Amygdala (tissue), 56 donors: Measurements from ENCODE around the gene GPR142.

Experiments
- DNase-seq, 56 donors: peaks; one replicate each; lab custom pipeline; 2025; lab: John Stamatoyannopoulos, UW

Gene GPR142

DNA sequence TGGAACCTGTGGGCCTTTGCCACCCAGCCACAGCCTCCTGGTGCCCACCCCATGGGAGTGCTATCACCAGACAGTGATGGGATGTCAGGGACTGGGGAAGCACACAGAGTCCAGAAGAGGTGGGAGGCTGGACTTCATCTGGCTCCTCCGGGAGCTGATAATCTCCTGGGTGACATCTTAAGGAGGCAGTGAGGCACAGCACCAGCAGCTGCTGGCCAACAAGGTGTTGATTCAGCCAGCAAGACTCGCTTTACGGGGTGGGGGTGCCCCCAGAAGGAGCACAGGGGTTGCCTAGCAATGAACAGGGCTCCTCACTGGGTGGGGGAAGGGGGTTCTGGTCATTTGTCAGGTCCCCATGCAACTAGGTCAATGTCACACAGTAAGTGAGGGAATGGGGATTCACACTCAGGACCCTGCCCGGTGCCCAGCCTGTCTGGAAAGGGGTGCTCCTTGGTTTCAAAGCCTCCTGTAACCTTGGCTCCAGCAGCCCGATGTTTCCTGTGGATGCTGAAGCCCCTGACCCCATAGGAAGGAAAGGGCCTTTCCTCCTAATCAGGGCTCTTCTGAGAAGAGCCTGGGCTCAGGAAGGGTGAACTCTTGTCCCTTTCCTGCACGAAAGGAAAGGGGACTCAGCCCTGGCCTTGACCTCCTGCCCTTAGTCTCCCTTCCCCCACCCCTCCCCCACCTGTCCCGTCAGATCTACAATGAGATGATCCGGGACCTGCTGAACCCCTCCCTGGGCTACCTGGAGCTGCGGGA, 23.6 kb upstream of the GPR142 start:
- DNase-seq: no peak

DNA sequence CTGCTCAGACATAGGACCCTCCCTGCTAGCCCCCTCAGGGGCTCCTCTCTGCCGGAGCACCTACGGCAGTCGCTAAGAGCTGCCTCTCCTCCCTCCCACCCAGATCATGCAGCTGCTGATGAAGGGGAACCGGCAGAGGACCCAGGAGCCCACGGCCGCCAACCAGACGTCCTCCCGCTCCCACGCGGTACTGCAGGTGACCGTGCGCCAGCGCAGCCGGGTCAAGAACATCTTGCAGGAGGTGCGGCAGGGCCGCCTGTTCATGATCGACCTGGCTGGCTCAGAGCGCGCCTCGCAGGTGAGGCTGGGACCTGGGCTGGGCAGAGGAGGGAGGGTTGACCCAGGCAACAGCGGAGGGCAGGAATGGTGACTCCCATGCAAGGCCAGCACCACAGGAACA, 22.6 kb upstream of the GPR142 start:
- no peak for DNase-seq

DNA sequence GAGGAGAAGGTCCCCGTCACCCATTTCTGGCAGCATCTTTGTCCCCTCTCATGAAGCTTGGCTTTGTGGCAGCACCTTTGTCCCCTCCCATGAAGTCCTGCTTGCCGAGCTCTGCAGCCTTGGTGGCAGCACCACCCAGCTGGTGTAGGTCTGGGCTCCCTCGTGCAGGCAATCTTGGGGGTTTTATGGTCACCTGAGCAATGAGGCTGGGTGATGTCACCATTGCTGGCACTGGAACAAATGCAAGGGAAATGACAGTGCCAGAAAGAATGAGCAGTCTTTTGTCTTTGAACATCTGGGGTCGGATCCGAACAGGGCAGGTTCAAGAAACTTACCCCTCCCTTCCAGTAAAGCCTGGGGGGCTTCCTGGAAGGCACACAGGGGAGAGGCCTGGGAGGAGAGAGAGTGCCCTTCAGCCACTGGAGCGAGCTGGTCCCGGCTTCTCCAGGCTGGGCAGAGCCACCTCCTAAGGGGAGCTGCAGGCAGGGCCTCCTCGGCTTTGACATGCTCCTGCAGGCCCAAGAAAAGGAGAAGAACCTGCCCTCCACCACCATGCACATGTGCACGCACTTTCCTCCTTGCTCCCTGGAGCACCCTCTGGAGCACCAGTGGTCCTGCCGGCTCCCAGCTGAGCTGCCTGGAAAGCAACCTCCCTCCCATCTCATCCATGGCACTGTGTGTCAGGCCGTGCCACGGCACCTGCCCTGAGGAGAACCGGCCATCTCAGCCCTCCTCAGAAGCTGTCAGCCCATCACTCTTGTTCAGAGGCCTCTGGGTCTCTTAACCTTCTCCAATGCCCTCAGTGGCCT, 21.7 kb upstream of the GPR142 start:
- DNase-seq: no peak

DNA sequence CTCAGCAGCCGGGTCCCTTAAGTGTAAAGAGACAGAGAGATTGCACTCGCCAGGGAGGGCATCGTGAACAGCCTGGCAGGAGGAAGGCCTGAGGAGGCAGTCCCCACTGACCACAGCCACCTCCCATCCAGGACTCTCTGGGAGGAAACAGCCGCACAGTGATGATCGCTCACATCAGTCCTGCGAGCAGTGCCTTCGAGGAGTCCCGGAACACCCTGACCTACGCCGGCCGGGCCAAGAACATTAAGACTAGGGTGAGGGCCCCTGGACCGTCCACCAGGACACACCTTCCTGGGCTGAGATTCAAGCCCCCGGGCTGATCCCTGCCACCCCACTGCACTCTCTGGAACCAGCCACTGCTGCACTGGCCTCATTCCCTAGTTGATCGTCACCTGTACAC, 19.7 kb upstream of the GPR142 start:
- DNase-seq: no peak

DNA sequence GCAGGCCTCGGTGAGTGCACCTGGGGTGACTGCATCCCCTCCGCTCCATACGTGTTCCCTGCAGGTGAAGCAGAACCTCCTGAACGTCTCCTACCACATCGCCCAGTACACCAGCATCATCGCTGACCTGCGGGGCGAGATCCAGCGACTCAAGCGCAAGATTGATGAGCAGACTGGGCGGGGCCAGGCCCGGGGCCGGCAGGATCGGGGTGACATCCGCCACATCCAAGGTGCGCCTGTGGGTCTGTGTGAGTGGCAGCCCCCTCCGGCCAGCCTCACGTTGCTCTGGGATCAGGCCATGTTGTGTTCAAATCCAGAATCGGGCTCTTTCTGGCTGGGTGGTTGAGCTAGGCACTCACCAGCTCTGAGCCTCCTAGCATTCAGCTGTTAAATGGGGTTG, 18.2 kb upstream of the GPR142 start:
- DNase-seq: no peak

DNA sequence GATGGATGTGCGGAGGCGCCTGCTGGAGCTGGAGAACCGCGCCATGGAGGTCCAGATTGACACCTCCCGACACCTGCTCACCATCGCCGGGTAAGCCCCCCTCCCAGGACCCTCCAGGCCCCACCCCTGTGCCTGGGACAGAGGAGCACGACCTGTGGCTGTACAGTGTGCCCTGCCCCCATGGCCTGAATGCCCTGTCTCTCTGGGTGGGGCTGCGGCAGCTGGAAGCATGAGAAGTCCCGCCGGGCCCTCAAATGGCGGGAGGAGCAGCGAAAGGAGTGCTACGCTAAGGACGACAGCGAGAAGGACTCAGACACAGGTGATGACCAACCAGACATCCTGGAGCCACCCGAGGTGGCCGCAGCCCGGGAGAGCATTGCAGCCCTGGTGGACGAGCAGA, 16.8 kb upstream of the GPR142 start:
- DNase-seq: no peak

DNA sequence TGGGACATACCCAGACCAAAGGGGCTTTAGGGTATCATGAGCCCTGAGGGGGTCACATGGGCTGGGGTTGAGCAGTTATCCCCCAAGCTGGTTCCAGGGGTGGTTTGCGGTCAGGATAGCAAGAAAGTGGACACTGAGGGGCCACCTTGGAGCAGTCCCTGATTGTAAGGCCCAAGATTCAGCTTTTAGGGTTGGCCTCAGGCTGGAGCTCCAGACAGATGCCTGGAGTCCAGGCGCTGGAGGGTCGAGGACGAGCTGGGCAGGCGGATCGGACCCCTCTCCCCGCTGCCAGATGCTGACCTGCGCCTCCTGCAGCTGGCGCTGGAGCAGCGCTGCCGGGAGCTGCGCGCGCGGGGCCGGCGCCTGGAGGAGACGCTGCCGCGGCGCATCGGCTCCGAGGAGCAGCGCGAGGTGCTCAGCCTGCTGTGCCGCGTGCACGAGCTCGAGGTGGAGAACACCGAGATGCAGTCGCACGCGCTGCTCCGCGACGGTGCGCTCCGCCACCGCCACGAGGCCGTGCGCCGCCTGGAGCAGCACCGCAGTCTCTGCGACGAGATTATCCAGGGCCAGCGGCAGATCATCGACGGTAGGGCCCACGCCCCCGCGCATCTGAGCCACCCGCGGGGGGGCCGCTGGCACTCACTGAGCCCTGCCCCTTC, 15.6 kb upstream of the GPR142 start:
- no peak for DNase-seq

DNA sequence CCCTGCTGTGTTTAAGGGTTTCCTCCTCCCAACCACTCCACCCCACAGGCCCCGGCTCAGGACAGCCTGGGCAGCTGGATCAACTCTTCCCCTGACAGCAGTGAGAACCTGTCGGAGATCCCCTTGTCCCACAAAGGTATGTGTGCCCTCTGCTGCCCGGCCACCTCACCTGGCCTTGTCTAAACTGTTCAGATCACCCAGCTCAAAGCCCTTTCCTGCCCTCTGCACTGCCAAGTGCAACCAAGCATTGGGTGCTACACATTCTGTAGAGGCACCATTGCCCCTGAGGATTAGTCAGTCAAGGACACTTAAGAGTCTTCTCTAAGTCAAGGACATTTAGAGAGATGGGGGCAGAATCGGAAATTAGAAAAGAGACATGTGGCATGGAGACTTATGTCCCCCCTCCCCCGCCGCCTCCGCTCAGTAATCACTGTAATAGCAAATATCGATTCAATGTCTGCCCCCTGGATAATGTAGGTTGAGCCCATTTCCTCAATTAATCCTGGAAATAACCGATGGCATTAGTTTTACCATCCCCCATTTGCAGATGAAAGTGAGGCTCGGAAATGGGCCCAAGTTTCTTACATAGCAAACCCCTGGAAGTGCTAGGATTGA, 13.8 kb upstream of the GPR142 start:
- DNase-seq: no peak

DNA sequence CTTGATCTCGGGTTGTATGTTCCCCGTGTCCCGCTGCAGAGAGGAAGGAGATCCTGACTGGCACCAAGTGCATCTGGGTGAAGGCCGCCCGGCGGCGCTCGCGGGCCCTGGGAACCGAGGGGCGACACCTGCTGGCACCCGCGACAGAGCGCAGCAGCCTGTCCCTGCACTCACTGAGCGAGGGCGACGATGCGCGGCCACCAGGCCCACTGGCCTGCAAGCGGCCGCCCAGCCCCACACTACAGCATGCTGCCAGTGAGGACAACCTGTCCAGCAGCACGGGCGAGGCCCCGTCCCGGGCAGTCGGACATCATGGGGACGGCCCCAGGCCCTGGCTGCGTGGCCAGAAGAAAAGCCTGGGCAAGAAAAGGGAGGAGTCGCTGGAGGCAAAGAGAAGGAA, 13.2 kb upstream of the GPR142 start:
- DNase-seq: peak in 21 of 56 donors; percentile 9 to 66 (median 29)

DNA sequence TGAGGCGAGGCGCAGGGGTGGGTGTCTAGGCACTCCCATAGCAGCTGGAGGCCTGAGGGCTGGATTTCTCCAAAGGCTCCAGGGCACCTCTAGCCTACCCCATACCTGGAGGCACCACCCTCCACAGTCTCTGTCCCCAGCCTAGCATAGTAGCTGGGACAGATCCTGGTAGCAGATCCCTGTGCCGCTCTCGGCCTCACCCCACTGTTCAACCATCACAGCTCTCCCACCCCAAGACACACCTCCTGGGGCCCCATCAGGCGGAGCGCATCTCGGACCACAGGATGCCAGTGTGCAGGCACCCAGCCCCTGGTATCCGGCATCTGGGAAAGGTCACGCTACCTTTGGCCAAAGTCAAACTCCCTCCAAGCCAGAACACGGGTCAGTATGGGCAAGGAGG, 12.7 kb upstream of the GPR142 start:
- no peak for DNase-seq

DNA sequence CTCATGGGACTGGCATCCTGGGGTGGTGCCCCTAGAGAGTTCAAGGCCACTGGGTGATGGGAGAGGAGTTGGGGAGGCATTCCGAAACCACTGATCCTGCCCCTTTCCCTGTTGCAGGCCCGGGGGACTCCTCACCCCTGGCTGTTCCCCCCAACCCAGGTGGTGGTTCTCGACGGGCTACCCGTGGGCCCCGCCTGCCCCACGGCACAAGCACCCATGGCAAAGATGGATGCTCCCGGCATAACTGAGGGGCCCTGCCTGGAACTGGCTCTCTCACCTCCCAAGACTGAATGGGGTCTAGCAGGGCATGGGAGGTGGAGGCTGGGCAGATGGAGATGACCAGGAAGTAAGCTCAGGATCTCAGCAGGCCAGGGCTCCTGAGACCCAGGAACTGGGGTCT, 12.2 kb upstream of the GPR142 start:
- DNase-seq: no peak

DNA sequence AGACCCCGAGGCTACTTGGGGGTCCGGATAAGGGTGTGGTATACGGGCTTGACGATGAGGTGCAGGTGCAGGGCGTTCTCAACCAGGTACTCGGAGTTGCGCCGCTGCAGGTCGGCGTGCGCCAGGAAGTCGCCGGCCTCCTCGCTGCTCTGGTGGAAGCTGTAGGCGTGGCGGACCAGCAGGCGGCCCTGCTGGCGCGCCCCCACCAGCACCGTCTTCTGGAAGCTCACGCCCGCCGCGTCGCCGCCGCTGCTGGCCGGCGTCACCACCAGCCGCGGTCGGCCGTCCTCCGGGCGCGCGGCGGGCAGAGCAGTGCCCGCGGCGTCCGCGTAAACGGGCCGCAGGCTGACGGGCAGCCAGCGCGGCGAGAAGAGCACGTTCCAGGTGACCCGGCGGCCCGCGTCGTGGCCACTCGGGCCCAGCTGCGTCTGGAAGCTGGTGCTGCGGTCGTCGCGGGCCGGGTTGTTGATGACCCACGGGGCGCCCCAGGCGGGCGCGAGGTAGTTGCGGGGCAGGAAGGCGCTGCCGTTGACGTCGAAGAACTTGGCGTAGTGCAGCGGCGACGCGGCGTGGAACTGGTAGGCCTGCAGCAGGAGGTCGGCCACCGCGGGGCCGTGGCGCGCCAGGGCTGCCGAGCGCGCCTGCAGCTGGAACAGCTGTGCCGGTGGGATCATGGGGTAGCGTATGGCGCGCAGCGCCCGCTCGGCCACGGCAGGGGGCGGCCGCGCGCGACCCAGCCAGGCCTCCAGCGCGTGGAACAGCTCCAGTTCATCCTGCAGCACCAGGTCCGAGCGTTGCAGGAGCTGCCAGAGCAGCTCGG, 10.4 kb upstream of the GPR142 start:
- no peak for DNase-seq

DNA sequence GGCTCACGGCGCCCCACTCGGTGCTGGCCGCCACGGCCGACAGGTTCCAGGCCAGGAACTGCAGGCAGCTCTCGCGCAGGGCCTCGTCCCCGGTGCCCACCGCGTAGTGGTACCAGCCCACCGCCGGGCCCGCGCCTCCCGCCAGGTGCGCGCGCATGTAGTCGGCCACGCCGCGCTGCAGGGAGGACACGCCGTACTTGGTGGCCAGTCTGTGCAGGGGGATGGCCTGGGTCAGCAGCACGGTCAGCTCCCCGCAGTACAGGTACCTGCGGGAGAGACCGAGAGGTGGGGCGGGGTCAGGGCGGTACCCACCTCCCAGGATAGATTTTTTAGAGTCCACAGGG, 9.9 kb upstream of the GPR142 start:
- no peak for DNase-seq

DNA sequence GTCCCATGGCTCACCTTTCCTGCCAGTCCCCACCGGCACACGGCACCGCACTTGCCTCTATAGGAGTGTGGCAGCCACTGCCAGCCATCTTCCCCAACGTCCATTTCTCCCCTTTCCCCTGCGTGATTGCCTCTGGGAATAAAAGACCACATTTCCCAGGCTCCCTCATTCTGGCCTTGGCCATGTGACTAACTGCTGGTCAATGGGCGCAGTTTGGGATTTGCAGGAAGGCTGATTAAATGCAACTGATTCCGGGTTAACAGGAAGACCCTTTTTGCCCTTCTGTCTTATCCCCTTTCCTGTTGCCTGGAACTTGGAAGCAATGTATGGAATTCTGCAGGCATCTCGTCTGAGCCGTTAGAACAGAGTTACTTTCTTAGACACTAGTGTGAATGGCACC, 8.6 kb upstream of the GPR142 start:
- no peak for DNase-seq

DNA sequence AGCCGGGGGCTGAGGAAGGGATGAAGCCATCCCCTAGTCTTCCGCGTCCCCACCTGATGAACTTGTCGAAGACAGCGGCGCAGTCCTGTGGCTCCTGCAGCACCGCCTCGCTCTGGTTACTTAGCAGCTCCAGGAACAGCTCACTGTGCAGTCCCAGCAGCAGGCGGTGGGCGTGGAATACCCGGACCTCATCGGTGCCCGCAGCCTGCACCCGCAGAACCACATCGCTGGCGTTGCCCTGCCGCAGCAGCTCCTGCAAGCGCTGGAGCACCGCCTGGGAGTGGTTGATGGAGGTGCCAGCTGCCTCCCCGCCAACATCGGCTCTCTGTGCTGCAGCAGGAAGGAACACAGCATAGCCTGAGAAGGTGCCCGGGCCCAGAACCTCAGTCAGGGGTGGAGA, 7.4 kb upstream of the GPR142 start:
- no peak for DNase-seq

DNA sequence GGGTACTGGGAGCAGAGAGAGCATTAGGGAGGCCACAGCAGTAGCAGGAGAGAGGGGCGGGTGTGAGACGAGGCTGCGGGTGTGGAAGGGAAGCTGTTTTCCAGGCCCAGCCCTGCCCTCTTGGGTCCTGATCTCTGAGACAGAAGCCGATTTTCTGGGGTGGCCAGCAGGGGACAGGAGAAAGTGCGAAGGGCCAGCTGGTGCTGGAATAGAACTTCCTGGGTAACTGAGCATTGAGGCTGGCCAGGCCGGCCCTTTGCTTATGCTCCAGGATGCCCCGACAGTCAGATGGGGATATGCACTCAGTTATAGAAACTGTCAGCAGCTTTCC, 6.4 kb upstream of the GPR142 start:
- DNase-seq: peak in 1 of 56 donors; percentile 38

DNA sequence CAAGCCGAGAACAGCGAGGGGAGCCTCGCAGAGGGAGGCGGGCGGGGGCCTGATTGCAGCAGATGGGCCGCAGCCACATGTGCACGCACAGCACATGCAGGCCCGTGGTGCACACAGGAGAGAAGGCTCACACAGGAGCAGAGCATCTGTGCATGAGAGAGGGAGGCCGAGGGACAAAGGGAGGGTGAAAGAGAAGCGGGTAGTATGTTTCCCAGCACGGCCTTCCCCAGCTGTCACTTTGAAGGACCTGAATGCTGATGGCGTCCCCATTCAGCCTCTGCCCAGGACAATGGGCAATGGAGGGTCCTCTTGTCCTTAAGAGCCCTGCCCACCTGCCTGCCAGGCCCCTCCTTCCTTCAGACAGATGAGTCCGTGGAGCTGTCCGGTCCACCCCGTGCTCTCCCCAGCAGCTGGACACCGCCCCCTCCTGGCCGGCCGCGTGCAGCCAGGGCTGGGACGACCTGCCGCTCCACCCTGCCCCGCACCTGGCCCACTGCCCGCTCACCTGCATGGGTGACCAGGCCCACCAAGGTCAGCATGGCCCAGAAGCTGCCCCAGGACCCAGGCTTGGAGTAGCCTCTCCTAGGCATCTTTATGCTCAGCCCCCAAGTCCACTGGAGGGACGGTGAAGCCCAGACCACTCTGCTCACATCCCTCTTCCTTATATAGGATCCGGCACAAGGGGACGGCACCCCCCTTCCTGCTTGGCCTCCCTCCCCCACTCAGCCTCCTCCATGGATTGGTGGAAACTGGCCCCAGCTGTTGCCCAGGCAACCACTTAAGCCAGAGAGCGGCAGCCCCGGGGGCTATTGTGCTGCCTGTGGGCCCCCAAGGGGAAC, 5.9 kb upstream of the GPR142 start, which contains the start of gene BTBD17:
Gene BTBD17, minus strand, starts transcription at position 639 of the 839 bp plus-strand sequence. Its CDS starts 49 bp downstream, at position 590.
- peak in 50 of 56 donors; percentile 16 to 78 (median 52) for DNase-seq

DNA sequence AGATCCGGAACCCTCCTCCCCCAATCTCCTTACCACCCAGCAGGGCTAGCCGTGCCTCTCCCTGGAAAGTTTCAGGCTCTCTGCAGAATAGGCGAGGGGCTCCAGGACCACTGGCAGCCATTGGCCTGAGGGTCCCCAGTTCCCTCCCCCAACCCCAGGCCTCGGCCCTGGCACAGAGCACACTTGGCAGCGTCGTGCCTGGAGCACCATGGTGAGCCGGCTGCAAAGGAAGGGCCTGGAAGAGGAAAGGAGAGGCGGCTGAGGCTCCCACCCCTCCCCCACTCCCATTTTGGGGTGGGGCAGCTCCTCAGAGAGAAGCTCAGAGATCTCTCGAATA, 5.3 kb upstream of the GPR142 start:
- peak in 7 of 56 donors; percentile 17 to 66 (median 38) for DNase-seq

DNA sequence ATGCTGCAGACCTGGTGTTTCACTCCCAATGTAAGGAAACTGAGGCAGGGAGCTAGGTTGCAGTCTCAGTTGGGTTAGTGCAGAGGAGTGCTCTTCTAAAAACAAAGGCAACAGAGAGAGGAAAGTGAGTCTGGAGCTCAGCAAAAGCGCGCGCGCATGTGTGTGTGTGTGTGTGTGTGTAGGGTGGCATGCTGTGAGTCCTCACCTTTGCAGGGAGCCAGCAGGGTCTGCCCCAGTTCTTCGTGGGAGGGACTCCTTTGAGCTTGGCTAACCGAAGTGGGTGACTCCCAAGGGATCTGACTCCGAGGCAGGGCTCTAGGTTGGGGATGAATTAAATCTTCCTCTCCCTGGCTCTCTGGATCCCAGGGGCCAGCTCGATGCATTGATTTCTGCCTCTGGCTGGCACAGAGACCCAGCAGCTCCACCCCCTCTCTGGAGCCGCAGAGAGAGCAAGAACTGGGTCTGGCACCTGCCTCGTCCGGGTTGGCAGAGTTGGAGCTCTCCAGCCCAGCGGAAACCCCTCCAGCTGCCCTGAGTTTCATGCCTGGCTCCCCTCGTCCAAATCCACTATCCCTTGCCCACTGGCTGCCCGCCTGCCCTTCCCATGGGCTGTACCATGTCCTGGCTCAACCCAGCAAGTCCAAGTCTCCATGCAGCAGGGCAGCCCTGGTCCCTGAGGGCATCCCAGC, 4.4 kb upstream of the GPR142 start:
- DNase-seq: peak in 42 of 56 donors; percentile 13 to 76 (median 45)
